WTC11 (cell line): Measurements from ENCODE around the gene REEP6.

Experiments
- CREB1 ChIP-seq: sonication (generic); formaldehyde crosslinking; IDR thresholded peaks from 2 replicates; pipeline ENCODE4 v1.8.0; 2023; ENCODE audit warnings: mild to moderate bottlenecking, missing genetic modification reagents
- MAX ChIP-seq: sonication (generic); formaldehyde crosslinking; IDR thresholded peaks from 2 replicates; pipeline ENCODE4 v1.8.0; 2022; ENCODE audit warnings: mild to moderate bottlenecking, missing genetic modification reagents
- NFE2L1 ChIP-seq: sonication (generic); formaldehyde crosslinking; IDR thresholded peaks from 2 replicates; pipeline ENCODE4 v1.8.1; 2023; ENCODE audit warnings: missing genetic modification reagents
- SMAD4 ChIP-seq: sonication (generic); formaldehyde crosslinking; IDR thresholded peaks from 2 replicates; pipeline ENCODE4 v1.8.0; 2022; ENCODE audit warnings: mild to moderate bottlenecking, missing genetic modification reagents
- TF ChIP-seq, protein P1 (sequence below): fragments of 200-600 bp; IDR thresholded peaks from 2 replicates; pipeline ENCODE4 v1.8.0; 2022; ENCODE audit warnings: antibody characterized with exemption

GRCh38 chr19:1490311-1491113 lies 469 bp upstream of the REEP6 start, which contains the start of gene PCSK4:
- TF ChIP-seq MAX, result no peak
- TF ChIP-seq SMAD4 (CRISPR knock-in tag), result no peak
- TF ChIP-seq CREB1, result no peak
- TF ChIP-seq, protein P1, sequence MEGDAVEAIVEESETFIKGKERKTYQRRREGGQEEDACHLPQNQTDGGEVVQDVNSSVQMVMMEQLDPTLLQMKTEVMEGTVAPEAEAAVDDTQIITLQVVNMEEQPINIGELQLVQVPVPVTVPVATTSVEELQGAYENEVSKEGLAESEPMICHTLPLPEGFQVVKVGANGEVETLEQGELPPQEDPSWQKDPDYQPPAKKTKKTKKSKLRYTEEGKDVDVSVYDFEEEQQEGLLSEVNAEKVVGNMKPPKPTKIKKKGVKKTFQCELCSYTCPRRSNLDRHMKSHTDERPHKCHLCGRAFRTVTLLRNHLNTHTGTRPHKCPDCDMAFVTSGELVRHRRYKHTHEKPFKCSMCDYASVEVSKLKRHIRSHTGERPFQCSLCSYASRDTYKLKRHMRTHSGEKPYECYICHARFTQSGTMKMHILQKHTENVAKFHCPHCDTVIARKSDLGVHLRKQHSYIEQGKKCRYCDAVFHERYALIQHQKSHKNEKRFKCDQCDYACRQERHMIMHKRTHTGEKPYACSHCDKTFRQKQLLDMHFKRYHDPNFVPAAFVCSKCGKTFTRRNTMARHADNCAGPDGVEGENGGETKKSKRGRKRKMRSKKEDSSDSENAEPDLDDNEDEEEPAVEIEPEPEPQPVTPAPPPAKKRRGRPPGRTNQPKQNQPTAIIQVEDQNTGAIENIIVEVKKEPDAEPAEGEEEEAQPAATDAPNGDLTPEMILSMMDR, result no peak
- no peak for TF ChIP-seq NFE2L1 (CRISPR knock-in tag)
